Common myeloid progenitor, CD34-positive (primary cell): ENCODE results near the gene WNT9B.

Experiments used
- CTCF ChIA-PET: fragments of 350-600 bp; sonication (Branson Sonifier 250); formaldehyde crosslinking; loops from one replicate; lab custom pipeline; 2021; ENCODE audit warnings: antibody characterized with exemption; lab: Charles Lee
- POLR2A ChIA-PET: fragments of 350-600 bp; sonication (Branson Sonifier 250); formaldehyde crosslinking; loops from one replicate; lab custom pipeline; 2021; ENCODE audit warnings: antibody characterized with exemption; lab: Charles Lee
- DNase-seq, 3 donors: peaks; one replicate each; pipeline versions ENCODE4 v3.0.0 to v3.0.0-alpha.2; 2013
- H3K27ac ChIP-seq, 2 experiments: 1 replicate in 1 of 2; 2 replicates in 1 of 2; pipeline ENCODE4 v1.7.0; 2013; ENCODE audit warnings: inconsistent platforms in 2 of 2, low read length in 2 of 2, mild to moderate bottlenecking in 2 of 2, low read depth in 1 of 2, moderate library complexity in 1 of 2; ENCODE audit not compliant: severe bottlenecking in 2 of 2, insufficient read depth in 1 of 2, poor library complexity in 1 of 2
- H3K27me3 ChIP-seq, 5 experiments: replicated peaks in 2 of 5; 1 replicate in 3 of 5; 2 replicates in 2 of 5; pipeline versions ENCODE4 v1.6.1 to v1.7.0; 2013; ENCODE audit warnings: low read length in 4 of 5, mild to moderate bottlenecking in 2 of 5, moderate library complexity in 2 of 5, inconsistent platforms in 1 of 5; ENCODE audit not compliant: insufficient read depth in 5 of 5, control insufficient read depth in 4 of 5
- H3K36me3 ChIP-seq, 4 experiments: 1 replicate in 2 of 4; 2 replicates in 2 of 4; pipeline versions ENCODE4 v1.6.1 to v1.7.0; 2013; ENCODE audit warnings: low read length in 3 of 4, control low read depth in 1 of 4, mild to moderate bottlenecking in 1 of 4; ENCODE audit not compliant: control insufficient read depth in 4 of 4, insufficient read depth in 4 of 4
- H3K4me1 ChIP-seq, 4 experiments: 1 replicate in 3 of 4; 2 replicates in 1 of 4; pipeline versions ENCODE4 v1.6.1 to v1.7.1; 2013; ENCODE audit warnings: low read length in 3 of 4, mild to moderate bottlenecking in 3 of 4, control low read depth in 1 of 4, inconsistent platforms in 1 of 4, moderate library complexity in 1 of 4; ENCODE audit not compliant: control insufficient read depth in 4 of 4, insufficient read depth in 4 of 4; ENCODE audit errors: control extremely low read depth in 1 of 4
- H3K4me3 ChIP-seq, 7 experiments: 1 replicate in 4 of 7; 2 replicates in 3 of 7; pipeline versions ENCODE4 v1.5.1 to v1.7.0; 2013; ENCODE audit warnings: mild to moderate bottlenecking in 7 of 7, low read length in 6 of 7, moderate library complexity in 6 of 7, inconsistent platforms in 2 of 7, low read depth in 2 of 7, control low read depth in 1 of 7; ENCODE audit not compliant: insufficient read depth in 4 of 7, control insufficient read depth in 1 of 7; ENCODE audit errors: extremely low read depth in 1 of 7
- H3K9me3 ChIP-seq, 5 experiments: 1 replicate in 4 of 5; 2 replicates in 1 of 5; pipeline versions ENCODE4 v1.6.1 to v1.7.1; 2013; ENCODE audit warnings: low read length in 4 of 5, mild to moderate bottlenecking in 2 of 5, inconsistent platforms in 1 of 5, low read depth in 1 of 5, moderate library complexity in 1 of 5; ENCODE audit not compliant: control insufficient read depth in 4 of 5, insufficient read depth in 2 of 5; ENCODE audit errors: control extremely low read depth in 1 of 5
- WGBS: methylation state at CpG from one replicate; pipeline ENCODE4 v1.1.5; 2013; ENCODE audit not compliant: insufficient coverage; 5-methylcytosine and 5-hydroxymethylcytosine counted together

The WNT9B gene

GRCh38 chr17:46886310-46886663, 34.9 kb downstream of the WNT9B start:
- peaks cover 0 to 17% (median 5%) of the 10 kb centered on the region in 4 experiments for H3K4me1 ChIP-seq
- no peak overlapping the region for H3K27ac ChIP-seq
- DNase-seq = no peak
- WGBS = no CpG with 5 or more reads among the region's 1 CpG
- H3K9me3 ChIP-seq = no peaks in the 10 kb centered on the region
- H3K27me3 ChIP-seq = peaks cover 0 to 3% (median 0%) of the 10 kb centered on the region in 5 experiments
- no peaks in the 10 kb centered on the region for H3K36me3 ChIP-seq
- CTCF ChIA-PET = interaction anchor here (0.8 kb wide), 1 partner anchor 57 kb away, joined by 3 read pairs; no protein-coding TSS in a partner anchor
- POLR2A ChIA-PET = no interaction called here
- no peak overlapping the region for H3K4me3 ChIP-seq

GRCh38 chr17:46887717-46888116, 36.3 kb downstream of the WNT9B start:
- Histone ChIP-seq H3K9me3 (no peaks in the 10 kb centered on the region), H3K4me3 (no peak overlapping the region), H3K27ac (no peak overlapping the region), H3K36me3 (no peaks in the 10 kb centered on the region), H3K4me1 (peaks cover 0 to 20% (median 5%) of the 10 kb centered on the region in 4 experiments), H3K27me3 (peaks cover 0 to 3% (median 0%) of the 10 kb centered on the region in 5 experiments)
- ChIA-PET CTCF (interaction anchor here (1.5 kb wide), 1 partner anchor 45 kb away, joined by 5 read pairs; no protein-coding TSS in a partner anchor), POLR2A (no interaction called here)
- WGBS = 100% methylated on average over 2 of the region's 3 CpGs
- no peak for DNase-seq

GRCh38 chr17:46888727-46889126, 37.3 kb downstream of the WNT9B start:
- no peak for DNase-seq
- Histone ChIP-seq H3K27ac (no peak overlapping the region), H3K27me3 (peaks cover 0 to 4% (median 0%) of the 10 kb centered on the region in 5 experiments), H3K4me3 (no peak overlapping the region), H3K9me3 (no peaks in the 10 kb centered on the region), H3K36me3 (no peaks in the 10 kb centered on the region), H3K4me1 (peaks cover 0 to 20% (median 5%) of the 10 kb centered on the region in 4 experiments)
- ChIA-PET POLR2A (no interaction called here), CTCF (interaction anchor here (1.4 to 1.5 kb wide), 3 partner anchors 15 to 53 kb away, joined by 3 to 5 read pairs (median 5); no protein-coding TSS in a partner anchor)
- WGBS = 100% methylated on average over 1 of the region's 1 CpG

- 100% methylated on average over 4 of the region's 4 CpGs for WGBS
- H3K27me3 ChIP-seq = peaks cover 0 to 4% (median 0%) of the 10 kb centered on the region in 5 experiments
- H3K4me1 ChIP-seq = peaks cover 0 to 20% (median 5%) of the 10 kb centered on the region in 4 experiments
- ChIA-PET CTCF (interaction anchor here (1.4 to 1.5 kb wide), 2 partner anchors 14 to 54 kb away, joined by 3 to 5 read pairs; no protein-coding TSS in a partner anchor), POLR2A (no interaction called here)
- H3K27ac ChIP-seq = no peak overlapping the region
- no peak for DNase-seq
- H3K4me3 ChIP-seq = no peak overlapping the region
- H3K36me3 ChIP-seq = no peaks in the 10 kb centered on the region
- no peaks in the 10 kb centered on the region for H3K9me3 ChIP-seq
Measured at GRCh38 chr17:46889519-46889918, 38.1 kb downstream of the WNT9B start.

GRCh38 chr17:46889992-46890564, 38.7 kb downstream of the WNT9B start:
- POLR2A ChIA-PET = no interaction called here
- 81% methylated on average over 11 of the region's 13 CpGs for WGBS

GRCh38 chr17:46890638-46891037, 39.3 kb downstream of the WNT9B start:
- WGBS = 40% methylated on average over 5 of the region's 6 CpGs
- H3K27ac ChIP-seq = no peak overlapping the region
- H3K36me3 ChIP-seq = no peaks in the 10 kb centered on the region
- no peak overlapping the region for H3K4me3 ChIP-seq
- H3K27me3 ChIP-seq = peaks cover 0 to 4% (median 0%) of the 10 kb centered on the region in 5 experiments
- POLR2A ChIA-PET = no interaction called here
- no peak for DNase-seq
- CTCF ChIA-PET = no interaction called here
- H3K9me3 ChIP-seq = no peaks in the 10 kb centered on the region
- H3K4me1 ChIP-seq = peaks cover 0 to 25% (median 6%) of the 10 kb centered on the region in 4 experiments

More at GRCh38 chr17:46889992-46890564, 38.7 kb downstream of the WNT9B start:
- CTCF ChIA-PET = interaction anchor here (1.4 to 1.5 kb wide), 2 partner anchors 13 to 55 kb away, joined by 3 to 5 read pairs; no protein-coding TSS in a partner anchor
- no peak for DNase-seq
- Histone ChIP-seq H3K4me3 (no peak overlapping the region), H3K36me3 (no peaks in the 10 kb centered on the region), H3K9me3 (no peaks in the 10 kb centered on the region), H3K27ac (no peak overlapping the region), H3K27me3 (peaks cover 0 to 4% (median 0%) of the 10 kb centered on the region in 5 experiments), H3K4me1 (peaks cover 0 to 23% (median 5%) of the 10 kb centered on the region in 4 experiments)

- H3K36me3 ChIP-seq = no peaks in the 10 kb centered on the region
- no peaks in the 10 kb centered on the region for H3K9me3 ChIP-seq
- H3K27ac ChIP-seq = no peak overlapping the region
- H3K4me1 ChIP-seq = peaks cover 0 to 25% (median 6%) of the 10 kb centered on the region in 4 experiments
- 51% methylated on average over 3 of the region's 4 CpGs for WGBS
- ChIA-PET POLR2A (no interaction called here), CTCF (interaction anchor here (1.0 kb wide), 1 partner anchor 13 kb away, joined by 3 read pairs; no protein-coding TSS in a partner anchor)
- no peak overlapping the region for H3K4me3 ChIP-seq
- no peak for DNase-seq
- H3K27me3 ChIP-seq = peaks cover 0 to 1% (median 0%) of the 10 kb centered on the region in 5 experiments
Measured at GRCh38 chr17:46892192-46892703, 40.9 kb downstream of the WNT9B start.
